Rectal smooth muscle tissue (tissue), 1 donor: ENCODE results near the gene SPIN4.
"Not testable (repeated sequence)": the region's sequence is repeated elsewhere in the genome, so short reads cannot be mapped to it uniquely, and the experiment has no call there.

Experiments used
- H3K27ac ChIP-seq: one replicate; pipeline ENCODE4 v1.7.0; 2013; ENCODE audit warnings: low read depth, low read length, inconsistent platforms
- H3K27me3 ChIP-seq: one replicate; pipeline ENCODE4 v1.7.0; 2013; ENCODE audit warnings: low read length; ENCODE audit not compliant: control insufficient read depth, insufficient read depth
- H3K36me3 ChIP-seq: one replicate; pipeline ENCODE4 v1.7.0; 2013; ENCODE audit warnings: low read length; ENCODE audit not compliant: control insufficient read depth, insufficient read depth
- H3K4me1 ChIP-seq: one replicate; pipeline ENCODE4 v1.7.0; 2013; ENCODE audit warnings: low read length; ENCODE audit not compliant: control insufficient read depth, insufficient read depth
- H3K4me3 ChIP-seq: one replicate; pipeline ENCODE4 v1.7.0; 2013; ENCODE audit warnings: low read length
- H3K9ac ChIP-seq: one replicate; pipeline ENCODE4 v1.7.0; 2013; ENCODE audit warnings: low read length

Gene SPIN4

DNA sequence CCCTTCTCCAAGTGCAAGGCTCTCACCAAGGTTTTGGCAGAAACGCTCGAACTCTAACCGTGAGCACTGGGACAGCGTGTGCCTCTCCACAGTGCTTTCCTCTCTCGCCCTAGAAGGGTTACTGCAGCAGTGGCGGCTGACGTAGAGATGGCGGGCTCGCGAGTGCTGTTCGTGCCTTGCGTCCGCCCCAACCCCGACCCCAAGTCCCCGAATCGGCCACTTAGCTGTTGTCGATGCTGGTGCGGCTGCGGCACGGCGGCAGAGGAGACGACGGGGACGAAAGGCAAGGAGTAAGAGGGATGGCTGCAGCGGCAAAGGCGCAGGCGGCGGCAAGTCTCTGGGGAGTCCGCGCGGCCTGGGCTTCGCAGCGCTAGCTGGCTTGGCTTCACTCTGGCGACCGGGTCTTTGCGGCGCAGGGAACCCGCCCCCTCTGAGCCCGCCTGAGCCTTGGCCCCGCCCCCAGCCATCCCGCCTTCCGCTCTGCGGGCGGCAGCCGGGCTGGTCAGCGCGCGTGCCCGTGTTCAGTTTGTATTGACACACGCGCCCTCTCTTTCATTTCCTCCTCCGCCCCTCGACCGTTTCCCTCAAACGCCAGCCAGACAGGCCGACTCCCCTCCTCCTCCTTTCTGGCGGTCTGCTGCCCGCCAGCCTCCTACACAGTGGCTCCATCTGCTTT is at the start of gene SPIN4:
Gene SPIN4, minus strand, starts transcription at position 392 of the 676 bp plus-strand sequence. CDS start 513 bp downstream, outside the sequence.
- no peaks in the 10 kb centered on the region for H3K27me3 ChIP-seq
- H3K4me3 ChIP-seq: peak within 1 kb of the TSS; percentile 62
- H3K4me1 ChIP-seq: no peaks in the 10 kb centered on the region
- peak within 1 kb of the TSS; percentile 73 for H3K27ac ChIP-seq
- peak within 1 kb of the TSS; percentile 25 for H3K9ac ChIP-seq
- H3K36me3 ChIP-seq: no peaks in the 10 kb centered on the region

DNA sequence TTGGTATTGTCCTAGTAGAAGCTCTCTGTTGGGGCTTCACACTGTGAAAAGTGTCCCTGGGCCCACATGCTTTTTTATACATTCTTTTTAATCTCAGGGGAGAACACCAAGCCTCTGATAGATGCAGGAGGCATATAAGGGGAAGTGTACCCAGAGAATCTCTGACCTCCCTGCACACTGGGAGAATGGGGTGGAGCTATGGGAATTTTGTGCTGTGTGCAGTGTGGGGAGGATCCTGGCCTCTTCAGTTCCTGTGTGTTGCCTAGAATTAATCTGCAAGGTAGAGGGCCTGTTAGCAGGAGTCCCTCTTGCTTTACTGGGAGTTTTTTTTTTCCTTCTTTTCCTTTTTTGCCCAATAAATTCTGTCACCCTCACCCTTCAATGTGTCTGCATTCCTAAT is 49.2 kb upstream of the SPIN4 start:
- Histone ChIP-seq H3K4me1 (no peaks in the 10 kb centered on the region), H3K4me3 (no peak overlapping the region), H3K9ac (no peak overlapping the region), H3K27me3 (no peaks in the 10 kb centered on the region), H3K36me3 (no peaks in the 10 kb centered on the region), H3K27ac (no peak overlapping the region)

DNA sequence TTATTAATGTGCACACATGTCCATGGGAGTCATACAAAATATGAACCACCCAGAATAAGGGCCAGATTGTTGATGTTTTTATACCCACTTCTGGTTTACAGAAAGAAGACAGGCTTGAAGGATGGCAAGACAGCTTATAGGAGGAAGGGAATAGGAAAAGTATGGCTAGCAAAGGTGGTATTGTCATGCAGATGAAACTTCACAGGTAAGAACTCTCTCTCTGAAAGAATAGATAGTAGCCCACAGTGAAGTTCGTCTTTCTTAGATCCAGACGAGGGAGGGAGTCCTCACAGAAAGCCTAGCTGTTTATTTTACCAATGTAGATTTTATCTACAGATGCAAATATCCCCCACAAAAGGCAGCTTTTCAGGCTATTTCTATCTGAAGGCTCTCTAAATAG is 43.7 kb upstream of the SPIN4 start:
- H3K4me1 ChIP-seq: no peaks in the 10 kb centered on the region
- no peak overlapping the region for H3K4me3 ChIP-seq
- no peaks in the 10 kb centered on the region for H3K27me3 ChIP-seq
- H3K9ac ChIP-seq: no peak overlapping the region
- no peaks in the 10 kb centered on the region for H3K36me3 ChIP-seq
- H3K27ac ChIP-seq: no peak overlapping the region

DNA sequence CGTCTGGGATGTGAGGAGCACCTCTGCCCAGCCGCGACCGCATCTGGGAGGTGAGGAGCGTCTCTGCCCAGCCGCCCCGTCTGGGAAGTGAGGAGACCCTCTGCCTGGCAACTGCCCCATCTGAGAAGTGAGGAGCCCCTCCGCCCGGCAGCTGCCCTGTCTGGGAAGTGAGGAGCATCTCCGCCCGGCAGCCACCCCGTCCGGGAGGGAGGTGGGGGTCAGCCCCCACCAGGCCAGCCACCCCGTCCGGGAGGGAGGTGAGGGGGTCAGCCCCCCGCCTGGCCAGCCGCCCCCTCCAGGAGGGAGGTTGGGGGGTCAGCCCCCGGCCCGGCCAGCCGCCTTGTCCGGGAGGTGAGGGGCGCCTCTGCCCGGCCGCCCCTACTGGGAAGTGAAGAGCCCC is 42.0 kb upstream of the SPIN4 start:
- H3K4me3 ChIP-seq, H3K9ac ChIP-seq, H3K27ac ChIP-seq, H3K27me3 ChIP-seq, H3K4me1 ChIP-seq, H3K36me3 ChIP-seq: not testable (repeated sequence)

DNA sequence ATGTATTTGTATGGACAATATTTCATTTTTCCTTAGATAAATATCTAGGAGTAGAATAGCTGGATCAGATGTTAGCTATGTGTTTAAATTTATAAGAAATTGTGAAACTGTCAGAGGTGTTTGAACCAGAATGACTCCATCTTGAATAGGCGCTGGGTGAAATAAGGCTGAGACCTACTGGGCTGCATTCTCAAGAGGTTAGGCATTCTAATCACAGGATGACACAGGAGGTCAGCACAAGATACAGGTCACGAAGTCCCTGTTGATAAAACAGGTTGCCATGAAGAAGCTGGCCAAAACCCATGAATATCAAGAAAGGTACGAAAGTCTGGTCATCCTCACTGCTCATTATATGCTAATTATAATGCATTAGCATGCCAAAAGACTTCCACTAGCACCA is 36.3 kb upstream of the SPIN4 start:
- no peak overlapping the region for H3K27ac ChIP-seq
- H3K27me3 ChIP-seq: no peaks in the 10 kb centered on the region
- no peak overlapping the region for H3K4me3 ChIP-seq
- no peaks in the 10 kb centered on the region for H3K36me3 ChIP-seq
- no peak overlapping the region for H3K9ac ChIP-seq
- H3K4me1 ChIP-seq: no peaks in the 10 kb centered on the region

DNA sequence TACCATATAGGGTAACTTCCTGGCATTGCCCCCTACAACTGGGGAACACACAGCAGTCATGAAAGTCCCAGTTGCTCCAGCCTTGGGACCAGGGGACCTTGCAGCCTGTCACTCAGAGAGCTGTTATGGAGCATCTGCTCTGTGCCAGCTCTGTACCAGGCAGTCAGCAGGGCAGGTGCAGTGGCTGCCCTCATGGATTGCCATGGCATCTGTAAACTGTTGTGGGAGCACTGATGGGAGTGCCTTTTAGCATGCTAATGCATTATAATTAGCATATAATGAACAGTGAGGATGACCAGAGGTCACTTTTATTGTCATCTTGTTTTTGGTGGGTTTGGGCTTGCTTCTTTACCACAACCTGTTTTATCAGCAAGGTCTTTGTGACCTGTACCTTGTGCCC is 33.1 kb upstream of the SPIN4 start:
- not testable (repeated sequence) for H3K27me3 ChIP-seq, H3K9ac ChIP-seq, H3K4me1 ChIP-seq, H3K27ac ChIP-seq, H3K36me3 ChIP-seq, H3K4me3 ChIP-seq

DNA sequence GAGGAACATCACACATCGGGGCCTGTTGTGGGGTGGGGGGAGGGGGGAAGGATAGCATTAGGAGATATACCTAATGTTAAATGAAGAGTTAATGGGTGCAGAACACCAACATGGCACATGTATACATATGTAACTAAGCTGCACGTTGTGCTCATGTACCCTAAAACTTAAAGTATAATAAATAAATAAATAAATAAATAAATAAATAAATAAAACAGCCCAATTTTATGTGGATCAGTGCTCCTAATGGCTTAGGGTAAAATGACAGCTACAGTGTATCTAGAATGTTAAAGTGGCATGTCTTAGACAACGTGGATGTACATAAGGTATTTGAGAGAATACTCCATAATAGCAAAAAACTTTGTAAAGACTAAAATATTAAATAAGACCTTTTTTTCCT is 21.9 kb upstream of the SPIN4 start:
- H3K9ac ChIP-seq, H3K36me3 ChIP-seq, H3K4me1 ChIP-seq, H3K4me3 ChIP-seq, H3K27ac ChIP-seq, H3K27me3 ChIP-seq: not testable (repeated sequence)

DNA sequence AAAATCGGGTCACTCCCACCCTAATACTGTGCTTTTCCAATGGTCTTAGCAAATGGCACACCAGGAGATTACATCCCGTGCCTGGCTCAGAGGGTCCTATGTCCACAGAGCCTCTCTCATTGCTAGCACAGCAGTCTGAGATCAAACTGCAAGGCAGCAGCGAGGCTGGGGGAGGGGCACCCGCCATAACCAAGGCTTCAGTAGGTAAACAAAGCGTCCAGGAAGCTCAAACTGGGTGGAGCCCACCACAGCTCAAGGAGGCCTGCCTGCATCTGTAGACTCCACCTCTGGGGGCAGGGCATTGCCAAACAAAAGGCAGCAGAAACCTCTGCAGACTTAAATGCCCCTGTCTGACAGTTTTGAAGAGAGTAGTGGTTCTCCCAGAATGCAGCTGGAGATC is 16.6 kb upstream of the SPIN4 start:
- not testable (repeated sequence) for H3K4me1 ChIP-seq

DNA sequence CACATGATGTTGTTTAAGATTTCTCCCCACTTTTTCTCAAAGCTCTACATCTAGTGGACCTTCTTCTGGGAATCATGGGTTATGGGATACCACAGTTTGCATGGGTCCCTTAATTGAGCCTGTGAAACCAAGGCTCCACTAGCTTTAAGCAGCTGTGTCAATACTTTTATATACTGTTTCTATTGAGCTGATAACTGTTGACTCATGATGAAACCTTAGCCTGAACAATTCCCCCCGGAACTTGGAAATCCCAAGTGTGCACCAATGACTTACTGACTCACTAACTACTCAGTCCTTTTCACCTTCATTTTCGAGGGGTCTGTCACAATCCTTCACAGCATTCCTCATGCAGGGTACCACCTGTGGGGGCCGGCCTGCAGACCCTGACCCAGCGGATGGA is 12.7 kb upstream of the SPIN4 start:
- Histone ChIP-seq H3K9ac (no peak overlapping the region), H3K27ac (no peak overlapping the region), H3K27me3 (no peaks in the 10 kb centered on the region), H3K36me3 (no peaks in the 10 kb centered on the region), H3K4me1 (no peaks in the 10 kb centered on the region), H3K4me3 (no peak overlapping the region)

More for the DNA sequence above, 16.6 kb upstream of the SPIN4 start:
- H3K27me3 ChIP-seq, H3K9ac ChIP-seq, H3K36me3 ChIP-seq, H3K27ac ChIP-seq, H3K4me3 ChIP-seq: not testable (repeated sequence)

DNA sequence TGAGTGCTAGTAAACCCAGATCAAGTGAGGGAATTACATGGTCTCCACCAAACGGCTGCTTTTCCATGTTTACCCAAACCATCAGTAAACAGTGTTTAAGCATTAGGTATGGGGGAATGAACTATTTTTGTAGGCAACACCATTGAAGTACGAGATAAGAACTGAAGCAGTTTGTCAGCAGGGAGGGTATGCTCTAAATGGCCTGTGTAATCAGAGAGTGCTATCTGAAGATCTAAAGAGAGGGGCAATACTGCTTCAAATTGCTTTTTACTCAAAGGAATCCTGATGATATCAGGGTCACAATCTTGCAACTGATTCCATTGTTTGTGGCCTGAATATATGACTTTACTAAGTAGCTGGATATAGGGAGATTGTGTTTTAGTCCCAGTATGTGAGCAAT is 10.4 kb upstream of the SPIN4 start:
- H3K27me3 ChIP-seq: no peaks in the 10 kb centered on the region
- H3K9ac ChIP-seq: no peak overlapping the region
- no peak overlapping the region for H3K27ac ChIP-seq
- no peaks in the 10 kb centered on the region for H3K36me3 ChIP-seq
- no peak overlapping the region for H3K4me3 ChIP-seq
- no peaks in the 10 kb centered on the region for H3K4me1 ChIP-seq

DNA sequence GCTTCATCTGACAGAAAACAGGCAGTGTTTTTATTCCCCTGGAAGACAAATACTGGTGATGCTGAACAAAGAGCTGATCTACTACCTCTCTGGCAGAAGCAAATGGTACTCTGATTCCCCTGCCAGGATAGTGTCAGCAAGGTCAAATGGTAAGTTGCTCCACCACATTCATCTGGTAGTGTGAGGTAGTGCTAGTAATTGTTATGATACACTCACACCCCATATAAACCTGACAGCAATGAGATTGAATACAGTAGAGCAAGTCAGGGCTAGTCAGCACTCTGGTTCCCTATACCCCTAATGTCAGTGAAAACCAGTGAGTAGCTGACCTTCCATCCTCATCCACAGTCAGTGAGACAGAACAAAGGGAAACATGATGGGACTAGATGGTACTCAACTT is 3.4 kb upstream of the SPIN4 start:
- Histone ChIP-seq H3K4me1 (no peaks in the 10 kb centered on the region), H3K4me3 (no peak overlapping the region), H3K36me3 (no peaks in the 10 kb centered on the region), H3K27ac (no peak overlapping the region), H3K9ac (no peak overlapping the region), H3K27me3 (no peaks in the 10 kb centered on the region)

DNA sequence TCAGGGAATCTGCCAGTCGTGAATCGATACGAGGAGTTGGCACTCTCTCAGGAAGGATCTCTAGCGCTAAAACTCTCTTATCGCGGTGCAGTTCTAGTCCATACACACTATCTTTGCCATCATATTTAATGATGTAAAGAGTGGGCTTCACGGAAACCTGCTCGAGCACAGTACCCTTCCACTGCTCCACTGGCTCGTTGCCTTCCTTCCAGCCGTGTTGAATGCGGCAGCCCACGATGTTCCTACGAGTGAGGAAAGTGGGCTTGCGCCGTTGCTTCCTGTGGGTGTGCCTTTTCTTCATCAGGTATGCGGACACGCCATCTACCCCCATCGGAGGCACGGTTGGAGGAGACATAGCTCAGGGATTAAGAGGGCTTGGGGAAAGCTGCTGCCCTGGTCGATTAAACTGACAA is 661 bp downstream of the SPIN4 start:
- no peaks in the 10 kb centered on the region for H3K4me1 ChIP-seq
- H3K27ac ChIP-seq: no peak overlapping the region
- peak overlapping the region; percentile 62 for H3K4me3 ChIP-seq
- H3K36me3 ChIP-seq: no peaks in the 10 kb centered on the region
- H3K27me3 ChIP-seq: no peaks in the 10 kb centered on the region
- no peak overlapping the region for H3K9ac ChIP-seq

DNA sequence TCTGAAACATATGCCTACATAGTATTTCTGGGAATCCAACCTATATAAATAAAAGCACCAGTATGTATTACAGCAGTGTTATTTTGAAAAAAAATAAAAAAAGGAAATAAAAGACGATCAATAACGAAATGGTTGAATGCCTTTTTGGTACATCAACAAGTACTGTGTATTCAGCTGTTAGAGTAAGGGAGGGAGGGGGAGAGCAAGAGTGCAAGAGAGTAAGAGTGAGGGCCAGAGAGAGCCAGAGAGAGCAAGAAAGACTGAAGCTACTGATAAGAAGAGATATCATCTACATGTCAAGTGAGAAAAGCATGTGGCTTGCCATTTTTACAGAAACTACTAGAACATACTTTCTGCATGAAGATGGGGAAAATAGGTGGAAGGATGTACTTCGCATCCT is 1.8 kb downstream of the SPIN4 start:
- Histone ChIP-seq H3K27ac (no peak overlapping the region), H3K4me3 (no peak overlapping the region), H3K9ac (no peak overlapping the region), H3K4me1 (no peaks in the 10 kb centered on the region), H3K36me3 (no peaks in the 10 kb centered on the region), H3K27me3 (no peaks in the 10 kb centered on the region)
